Skin epidermis (tissue), 12 donors: ENCODE results near the gene GGTA1.
"Not testable (repeated sequence)": the region's sequence is repeated elsewhere in the genome, so short reads cannot be mapped to it uniquely, and the experiment has no call there.

Source experiments
- H3K27ac ChIP-seq, 21 experiments: fragments of 200-600 bp; sonication (generic) in 11 of 21; one replicate each; pipeline ENCODE4 v1.5.0; 2020; ENCODE audit warnings: mild to moderate bottlenecking in 3 of 21, inconsistent platforms in 2 of 21, moderate library complexity in 2 of 21
- H3K4me3 ChIP-seq, 7 experiments: fragments of 200-600 bp; sonication (generic) in 2 of 7; one replicate each; pipeline ENCODE4 v1.5.0; 2020; ENCODE audit warnings: inconsistent platforms in 2 of 7, mild to moderate bottlenecking in 2 of 7, moderate library complexity in 1 of 7

Gene GGTA1

DNA sequence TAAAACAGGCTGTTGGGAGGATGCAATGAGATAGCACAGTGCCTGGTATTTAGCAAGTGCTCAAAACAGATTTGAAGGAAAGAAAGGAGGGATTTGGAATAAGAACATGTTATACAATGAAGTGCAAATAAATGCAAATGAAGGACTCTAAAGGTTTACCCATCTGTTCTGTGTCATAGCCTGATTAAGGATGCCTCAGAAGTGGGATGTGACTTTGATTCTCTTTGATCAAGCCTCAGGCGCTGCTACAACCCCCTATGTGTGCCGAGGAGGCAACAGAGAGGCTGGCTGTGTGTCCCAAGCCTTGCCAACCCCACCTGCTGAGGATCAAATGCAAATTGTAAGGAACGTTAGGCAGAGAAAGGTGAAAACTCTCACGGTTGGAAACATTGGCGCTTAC lies 27.2 kb downstream of the GGTA1 start:
- H3K4me3 ChIP-seq: no peak overlapping the region
- H3K27ac ChIP-seq: no peak overlapping the region

DNA sequence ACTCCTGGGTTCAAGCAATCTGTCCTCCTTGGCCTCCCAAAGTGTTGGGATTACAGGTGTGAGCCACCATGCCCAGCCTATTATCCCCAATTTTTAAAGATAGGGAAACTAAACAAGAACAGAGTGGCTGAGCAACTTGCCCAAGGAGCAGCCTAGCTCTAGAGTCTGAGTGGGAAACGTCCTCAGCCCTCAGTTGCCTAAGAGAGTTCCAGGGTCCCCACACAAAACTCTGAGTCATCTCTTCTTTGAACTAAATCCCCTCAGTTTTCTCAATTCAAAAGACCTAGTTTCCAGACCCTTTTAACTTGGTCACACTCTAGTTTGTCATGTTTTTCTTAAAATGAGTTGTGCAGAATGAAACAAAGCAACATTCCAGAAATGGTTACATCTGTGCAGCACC lies 33.5 kb downstream of the GGTA1 start:
- Histone ChIP-seq H3K4me3 (no peak overlapping the region), H3K27ac (no peak overlapping the region)

DNA sequence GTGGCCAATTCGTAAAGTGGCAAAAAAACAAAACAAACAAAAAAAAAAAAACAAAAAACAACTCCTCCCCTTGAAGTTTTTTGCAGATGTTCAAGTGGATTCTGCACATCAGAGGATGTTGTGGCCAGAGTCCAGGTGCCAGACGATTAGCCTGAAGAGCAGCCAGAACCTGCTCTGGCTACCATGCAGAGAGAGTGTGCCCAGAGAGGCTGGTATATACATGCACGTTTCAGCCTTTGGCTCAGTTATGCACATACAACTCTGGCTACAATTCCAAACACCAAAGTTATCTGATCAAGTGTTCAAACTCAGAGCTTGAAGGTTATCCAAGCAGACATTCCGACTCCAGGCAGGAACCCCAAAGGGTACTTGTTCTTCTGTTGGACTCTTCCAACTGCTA lies 34.7 kb downstream of the GGTA1 start:
- no peak overlapping the region for H3K4me3 ChIP-seq
- H3K27ac ChIP-seq: no peak overlapping the region

DNA sequence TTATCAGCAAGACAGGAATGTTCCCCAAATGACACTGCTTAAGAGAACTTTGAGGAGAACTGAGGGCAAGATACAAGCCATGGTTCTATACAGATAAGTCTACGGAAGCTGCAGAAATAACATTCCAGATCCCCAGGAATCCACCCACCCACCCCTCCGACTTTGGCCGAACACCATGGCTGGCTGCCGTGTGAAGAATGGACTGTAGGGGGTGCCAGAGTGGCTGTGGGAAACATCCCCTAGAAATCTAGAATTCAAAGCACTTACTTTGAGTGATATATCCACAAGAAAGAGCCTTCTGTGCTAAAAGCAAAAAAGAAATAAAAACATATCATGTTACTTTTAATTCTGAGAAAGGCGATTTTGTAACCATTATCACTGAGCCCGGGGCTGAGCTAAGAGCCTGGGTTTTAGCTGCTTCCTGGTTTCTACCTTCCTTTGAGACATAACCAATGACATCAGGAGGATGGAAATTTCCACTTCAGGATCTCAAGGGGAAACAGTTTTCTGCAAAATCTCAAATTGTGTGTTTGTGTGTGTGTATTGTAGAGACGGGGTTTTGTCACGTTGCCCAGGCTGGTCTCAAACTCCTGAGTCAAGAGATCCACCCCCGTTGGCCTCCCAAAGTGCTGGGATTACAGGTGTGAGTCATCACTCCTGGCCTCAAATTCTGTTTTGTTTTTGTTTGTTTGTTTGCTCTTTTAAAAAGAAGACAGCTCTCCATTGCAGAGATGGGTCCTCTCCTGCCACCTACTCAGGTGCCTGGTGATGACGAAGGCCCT lies 36.4 kb downstream of the GGTA1 start:
- Histone ChIP-seq H3K4me3 (no peak overlapping the region), H3K27ac (no peak overlapping the region)

DNA sequence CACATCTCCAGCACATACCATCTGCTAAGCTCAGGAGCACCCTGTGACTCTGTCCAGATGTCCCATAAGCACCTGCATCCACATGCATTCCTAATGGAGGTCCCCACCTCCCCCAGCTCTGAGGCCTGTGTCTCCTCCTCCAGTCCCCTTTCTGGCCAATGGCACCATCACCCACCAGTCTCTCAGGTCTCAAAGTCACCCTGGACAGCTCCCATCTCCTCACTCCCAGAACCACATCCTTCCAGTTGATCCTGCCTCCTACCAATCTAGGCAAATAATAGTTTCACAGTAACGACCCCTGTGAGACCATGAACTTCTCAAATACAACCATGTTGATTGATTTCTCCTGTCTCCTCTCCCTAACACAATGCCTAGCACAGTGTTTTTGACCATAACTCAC lies 40.1 kb downstream of the GGTA1 start:
- Histone ChIP-seq H3K4me3 (no peak overlapping the region), H3K27ac (no peak overlapping the region)

DNA sequence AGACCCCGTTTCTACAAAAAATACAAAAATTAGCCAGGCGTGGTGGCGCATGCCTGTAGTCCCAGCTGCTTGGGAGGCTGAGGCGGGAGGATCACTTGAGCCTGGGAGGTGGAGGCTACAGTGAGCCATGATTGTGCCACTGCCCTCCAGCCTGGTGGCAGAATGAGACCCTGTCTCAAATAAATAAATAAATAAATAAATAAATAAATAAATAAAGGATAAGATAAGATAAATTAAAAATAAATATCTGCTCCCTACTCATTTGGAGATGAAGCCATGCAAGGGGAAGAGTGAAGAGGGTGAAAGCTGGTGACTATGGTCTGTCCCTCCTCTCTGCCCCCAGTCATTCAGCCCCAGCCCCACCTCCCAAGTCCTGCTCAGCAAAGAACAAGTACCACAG lies 41.2 kb downstream of the GGTA1 start:
- H3K4me3 ChIP-seq, H3K27ac ChIP-seq: not testable (repeated sequence)

DNA sequence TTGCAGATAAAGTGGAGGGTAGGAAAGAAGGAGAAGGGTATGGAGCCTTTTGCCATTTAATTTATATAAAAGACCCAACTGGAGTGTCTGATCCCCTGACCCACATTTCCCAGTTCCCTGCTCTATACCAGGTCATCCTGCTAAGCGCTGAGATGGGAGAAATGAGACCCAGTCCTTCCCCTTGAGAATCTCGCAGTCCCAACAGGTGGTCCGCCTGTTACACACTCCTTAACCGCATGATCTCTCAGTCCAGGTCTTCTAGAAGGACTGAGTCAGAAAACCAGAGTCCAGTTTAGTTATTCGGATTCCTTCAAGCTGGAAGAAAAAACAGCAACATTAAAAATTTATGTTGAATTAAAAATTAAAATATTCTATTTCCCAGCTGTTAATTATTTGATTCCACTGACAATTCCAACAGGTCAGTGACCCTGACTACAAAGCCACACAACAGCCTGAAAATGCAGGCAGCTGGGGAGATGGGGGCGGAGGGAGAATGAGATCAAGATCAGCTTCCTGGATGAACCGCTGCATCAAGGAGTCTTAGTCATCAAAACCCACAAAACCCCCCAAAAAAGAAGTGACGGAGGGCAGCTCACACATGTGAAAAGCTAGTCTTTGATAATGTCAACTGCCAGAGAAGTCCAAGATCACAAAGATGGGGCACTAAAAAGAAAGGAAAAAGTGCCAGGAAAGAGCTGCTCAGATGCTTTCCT lies 44.0 kb downstream of the GGTA1 start:
- Histone ChIP-seq H3K27ac (no peak overlapping the region), H3K4me3 (no peak overlapping the region)

DNA sequence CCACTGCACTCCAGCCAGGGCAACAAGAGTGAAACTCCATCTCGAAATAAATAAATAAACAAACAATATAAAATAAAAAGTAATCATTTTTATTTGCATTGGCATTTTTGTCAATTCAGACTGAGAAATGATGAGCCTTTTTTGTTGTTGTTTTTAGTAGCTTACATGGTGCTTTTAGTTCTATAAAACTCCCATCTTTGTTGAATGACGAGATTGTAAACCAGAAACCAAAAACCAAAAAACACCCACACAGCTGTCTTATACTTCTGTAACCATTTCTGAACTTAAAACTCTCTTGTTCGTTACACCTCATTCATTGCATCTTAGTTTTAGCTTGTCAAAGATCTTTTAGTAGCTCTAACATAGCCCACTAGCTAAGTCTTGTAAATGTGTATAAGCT lies 44.7 kb downstream of the GGTA1 start:
- no peak overlapping the region for H3K4me3 ChIP-seq
- no peak overlapping the region for H3K27ac ChIP-seq

DNA sequence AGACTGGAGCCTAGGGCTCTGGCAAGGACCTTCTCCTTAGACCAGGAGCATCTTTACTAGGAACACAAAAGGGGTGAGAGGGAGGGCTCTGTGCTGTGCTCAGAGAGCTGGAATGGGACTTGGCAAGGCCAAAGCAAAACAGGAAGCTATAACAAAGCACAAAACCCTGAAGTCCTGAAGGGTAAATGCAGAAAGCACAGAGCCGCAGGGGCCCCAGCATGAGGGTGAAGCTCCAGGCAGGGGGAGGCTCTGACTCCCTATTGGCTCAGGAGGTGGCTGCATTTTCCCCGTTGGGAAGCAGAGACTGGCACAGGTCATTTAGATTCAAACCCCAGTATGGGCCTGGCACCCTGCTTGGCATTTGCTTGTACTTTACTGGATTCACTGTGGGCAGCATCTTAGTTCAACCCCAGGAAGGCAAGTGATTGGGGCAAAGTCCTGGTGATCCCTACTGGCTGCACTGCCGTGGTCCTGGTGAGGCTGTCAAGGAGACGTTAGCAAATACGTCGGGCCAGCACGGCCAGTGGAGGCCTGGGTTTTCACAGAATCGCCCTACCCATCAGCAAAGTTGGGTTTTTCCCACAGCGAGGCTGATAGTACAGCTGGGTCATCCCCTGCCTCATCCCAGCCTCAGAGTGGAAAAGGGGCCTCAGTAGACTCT lies 46.3 kb downstream of the GGTA1 start:
- Histone ChIP-seq H3K4me3 (no peak overlapping the region), H3K27ac (no peak overlapping the region)

DNA sequence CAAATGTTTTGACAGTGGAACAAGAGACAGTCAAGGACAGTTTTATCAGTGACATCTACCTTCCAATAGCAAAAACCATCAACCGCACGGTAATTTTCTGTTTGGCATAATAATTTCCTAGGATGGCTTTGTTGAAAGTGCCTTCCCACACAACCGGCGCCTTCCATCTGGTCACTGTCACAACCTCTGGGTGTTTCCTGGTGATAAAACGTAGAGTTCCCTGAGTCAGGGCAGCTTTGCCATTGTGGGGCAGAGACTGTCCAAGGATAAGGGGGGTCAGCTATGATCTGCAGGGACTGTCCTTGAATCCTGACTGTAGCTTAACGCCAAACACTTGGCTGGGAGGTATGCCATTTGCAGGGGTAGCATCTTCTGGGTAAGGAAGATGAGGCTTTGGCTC lies 47.6 kb downstream of the GGTA1 start:
- Histone ChIP-seq H3K27ac (no peak overlapping the region), H3K4me3 (no peak overlapping the region)

DNA sequence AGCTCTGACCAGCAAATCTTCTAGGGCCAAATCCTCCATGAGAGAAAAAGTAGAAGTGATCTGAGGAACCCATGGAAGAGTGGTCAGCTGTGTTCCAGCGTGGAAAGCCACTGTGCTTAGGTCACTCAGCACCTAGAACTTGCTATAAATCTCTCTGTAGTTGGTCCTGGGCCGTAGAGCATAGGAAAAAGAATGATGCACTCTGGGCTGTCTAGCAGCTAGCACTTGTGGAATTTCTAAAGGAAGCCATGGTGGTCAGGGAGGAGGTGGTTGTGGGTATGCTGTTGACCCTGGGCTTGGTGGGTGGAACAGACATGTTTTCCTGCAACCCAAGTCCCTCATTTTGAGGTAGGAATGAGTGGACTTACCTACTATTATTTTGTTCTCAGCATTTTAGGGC lies 48.1 kb downstream of the GGTA1 start:
- Histone ChIP-seq H3K4me3 (no peak overlapping the region), H3K27ac (no peak overlapping the region)

DNA sequence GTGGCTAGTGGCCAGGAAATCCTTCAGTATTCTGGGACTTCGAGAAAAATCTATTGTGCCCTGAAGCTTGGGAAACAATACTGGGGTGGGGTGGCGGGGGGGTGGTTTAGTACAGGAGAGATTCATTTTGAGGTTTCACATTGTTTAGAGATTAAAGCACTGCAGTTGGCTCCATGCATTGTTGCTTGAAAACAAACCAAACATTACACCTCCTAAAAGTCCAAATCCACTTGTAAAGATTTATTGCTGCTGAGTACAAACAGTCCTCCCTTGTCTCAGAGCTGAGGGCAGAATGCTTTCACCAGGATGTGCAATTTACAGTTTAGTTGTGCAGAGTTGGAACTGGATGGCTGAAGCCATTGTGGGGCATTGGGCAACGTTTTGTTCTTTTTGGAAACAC lies 49.4 kb downstream of the GGTA1 start:
- H3K27ac ChIP-seq: no peak overlapping the region
- H3K4me3 ChIP-seq: no peak overlapping the region

DNA sequence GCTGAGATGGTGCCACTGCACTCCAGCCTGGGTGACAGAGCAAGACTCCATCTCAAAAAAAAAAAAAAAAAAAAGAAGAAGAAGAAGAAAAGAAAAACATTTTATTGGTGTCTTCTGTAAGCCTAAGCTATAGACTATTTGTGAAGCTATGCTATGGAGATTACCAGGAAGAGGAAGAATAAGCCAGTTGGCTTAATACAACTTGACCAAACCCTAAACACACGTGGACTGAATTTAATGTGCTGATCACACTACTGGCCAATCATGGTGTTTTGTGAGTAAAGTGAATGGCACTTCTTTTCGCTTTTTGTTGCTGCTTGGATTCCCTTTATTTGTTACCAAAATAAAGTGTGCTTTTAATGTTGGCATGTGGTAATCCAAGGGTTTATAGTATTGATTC lies 49.9 kb downstream of the GGTA1 start:
- no peak overlapping the region for H3K4me3 ChIP-seq
- H3K27ac ChIP-seq: no peak overlapping the region

DNA sequence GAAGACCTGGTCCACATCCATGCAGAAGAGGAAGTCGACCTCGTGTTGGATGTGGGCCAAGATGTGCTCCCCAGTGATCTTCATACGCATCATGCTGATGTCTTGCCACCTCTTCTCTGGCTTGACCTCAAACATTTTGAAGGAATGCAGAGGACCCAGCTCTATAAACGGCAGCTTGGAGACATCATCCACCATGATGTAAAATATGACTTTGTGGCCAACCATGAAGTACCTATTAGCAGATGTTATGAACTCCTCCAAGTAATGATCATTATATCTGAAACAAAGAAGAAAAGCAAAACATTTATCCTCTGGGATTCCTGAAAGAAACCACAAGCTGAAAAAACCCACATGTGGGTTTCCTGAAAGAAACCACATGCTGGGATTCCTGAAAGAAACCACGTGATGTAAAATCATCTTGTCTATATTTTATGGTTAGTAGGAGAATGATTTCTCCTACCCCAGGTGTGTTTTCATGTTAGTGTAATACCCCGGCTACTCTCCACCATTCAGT lies 52.3 kb downstream of the GGTA1 start:
- peak overlapping the region in 1 of 21 experiments; percentile 25 for H3K27ac ChIP-seq
- no peak overlapping the region for H3K4me3 ChIP-seq

DNA sequence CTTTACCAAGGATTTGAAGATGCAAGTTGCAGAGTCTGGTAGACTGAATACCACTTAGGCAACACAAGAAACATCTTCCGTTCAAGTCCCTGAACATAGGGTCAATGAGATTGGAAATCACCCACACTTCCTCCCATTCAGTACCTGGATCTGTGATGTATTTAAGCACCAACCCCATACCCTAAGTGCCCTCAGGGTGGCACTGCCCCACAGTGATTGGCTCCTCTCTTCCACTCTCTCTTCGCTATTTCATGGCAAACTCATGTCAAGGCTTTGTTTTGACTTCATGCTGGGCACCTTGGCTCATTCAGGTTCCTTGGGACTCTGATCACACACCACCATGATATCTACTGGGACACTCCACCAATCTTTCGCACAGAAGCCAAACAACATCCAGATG lies 53.7 kb downstream of the GGTA1 start:
- Histone ChIP-seq H3K4me3 (no peak overlapping the region), H3K27ac (no peak overlapping the region)

DNA sequence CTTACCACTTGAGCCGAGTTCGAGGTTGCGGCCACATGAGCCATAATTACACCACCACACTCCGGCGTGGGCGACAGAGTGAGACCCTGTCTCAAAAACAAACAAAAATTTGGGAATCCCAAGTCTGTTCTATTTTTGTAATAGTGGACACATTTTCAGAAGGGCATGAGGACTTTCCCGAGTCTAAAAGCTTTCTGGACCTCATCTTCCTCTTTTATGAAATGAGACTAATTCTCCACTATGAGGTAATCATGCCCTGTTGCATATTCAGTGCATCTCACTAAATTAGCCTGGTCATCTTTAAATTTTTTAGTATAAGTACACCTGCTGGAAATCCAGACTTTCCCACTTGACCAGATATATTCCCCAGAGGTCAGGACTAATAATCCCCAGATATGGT lies 55.7 kb downstream of the GGTA1 start:
- no peak overlapping the region for H3K27ac ChIP-seq
- no peak overlapping the region for H3K4me3 ChIP-seq

DNA sequence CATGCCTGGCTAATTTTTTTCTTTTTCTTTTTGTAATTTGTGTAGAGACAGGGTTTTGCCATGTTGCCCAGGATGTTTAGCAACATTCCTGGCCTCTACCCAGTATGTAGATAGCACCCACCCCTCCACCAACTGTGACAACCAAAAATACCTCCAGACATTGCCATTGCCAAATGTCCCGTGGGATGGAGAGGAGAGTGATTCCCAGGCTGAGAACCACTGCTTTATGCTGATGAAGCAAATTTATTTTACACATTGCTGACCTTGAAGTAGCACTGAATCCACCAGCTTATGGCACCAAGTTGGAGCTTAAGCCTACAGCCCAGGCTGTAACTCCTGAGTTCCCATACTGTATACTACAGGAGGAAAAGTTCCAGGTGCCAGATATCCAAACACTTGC lies 58.5 kb downstream of the GGTA1 start:
- Histone ChIP-seq H3K4me3 (no peak overlapping the region), H3K27ac (no peak overlapping the region)

DNA sequence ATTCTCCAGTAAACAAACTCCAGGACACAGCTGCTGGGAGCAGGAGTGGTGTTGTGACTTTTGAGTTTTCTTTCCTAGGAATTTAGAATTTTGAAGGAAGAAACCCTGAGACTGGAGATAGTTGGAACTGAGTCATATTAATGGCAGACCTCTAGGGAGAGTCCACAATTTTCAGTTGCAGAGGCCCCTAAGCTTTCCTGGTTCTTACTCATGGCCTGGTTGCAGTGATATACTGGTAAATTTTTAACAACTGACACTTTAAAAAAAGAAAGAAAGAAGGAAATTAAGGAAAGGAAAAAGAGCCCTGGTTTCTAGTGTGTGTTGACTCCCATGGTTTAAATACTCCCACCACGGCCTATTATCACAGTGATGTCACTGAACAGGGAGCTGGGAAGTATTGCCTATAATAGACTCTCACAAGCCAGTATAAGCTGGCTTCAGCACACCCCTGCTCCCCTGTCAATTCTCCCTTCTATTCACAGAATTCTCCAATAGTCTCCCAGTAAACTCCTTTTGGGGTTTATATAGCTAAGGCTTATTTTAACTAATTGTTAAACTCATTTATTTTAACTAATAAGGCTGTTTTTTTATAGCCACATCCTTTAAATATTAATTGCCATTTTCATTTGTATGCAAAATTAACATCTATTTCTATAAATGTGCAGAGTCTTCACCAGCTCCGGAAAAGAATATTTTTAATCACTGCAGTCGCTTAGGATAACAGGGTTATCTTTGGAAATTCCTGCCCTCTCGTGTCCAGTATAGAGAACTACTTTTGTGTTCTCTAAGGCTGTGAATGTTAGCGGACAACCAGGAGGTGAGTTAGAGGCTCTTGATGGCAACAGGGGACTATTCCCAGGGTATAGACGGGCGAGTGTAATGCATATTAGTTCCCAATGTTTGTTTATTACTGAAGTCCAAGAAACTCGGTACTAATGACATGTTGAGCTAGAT lies 59.7 kb downstream of the GGTA1 start:
- H3K27ac ChIP-seq: no peak overlapping the region

DNA sequence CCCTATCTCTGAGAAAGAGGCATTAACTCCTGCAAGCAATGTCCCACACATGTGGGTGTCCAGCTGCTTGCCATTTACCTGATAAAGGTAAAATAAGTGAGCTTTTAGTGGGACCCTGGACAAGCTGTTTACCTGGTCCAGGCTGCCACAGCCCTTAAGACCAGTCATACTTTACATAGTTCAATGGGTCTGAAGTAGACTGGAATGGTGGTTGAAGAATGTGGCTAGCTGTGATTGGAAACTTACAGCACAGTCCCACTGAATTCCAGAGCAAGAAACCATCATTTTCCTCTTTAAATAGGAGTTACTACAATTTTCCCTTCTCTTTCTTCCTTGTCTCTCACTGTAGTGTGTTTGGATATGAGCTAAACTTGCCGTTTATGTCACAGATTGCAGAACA lies 60.6 kb downstream of the GGTA1 start:
- no peak overlapping the region for H3K27ac ChIP-seq

More for the DNA sequence above, 59.7 kb downstream of the GGTA1 start:
- H3K4me3 ChIP-seq: no peak overlapping the region

DNA sequence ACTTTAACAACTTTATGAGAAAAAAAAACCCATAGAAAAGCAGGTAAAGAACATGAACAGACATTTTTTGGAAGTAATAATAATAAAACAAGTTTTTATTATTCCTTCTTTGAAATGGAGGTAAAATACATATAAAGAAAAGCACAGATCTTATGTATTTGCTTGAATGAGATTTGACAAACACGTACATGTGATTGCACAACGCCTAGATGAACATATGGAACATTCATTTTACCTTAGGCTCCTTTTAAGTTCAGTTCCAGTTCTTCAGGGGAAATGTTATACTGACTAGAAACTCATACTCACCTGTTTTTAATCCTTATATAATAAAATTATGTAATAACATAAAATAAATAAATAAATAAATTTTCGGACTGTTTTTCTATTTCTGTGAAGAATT lies 61.8 kb downstream of the GGTA1 start:
- Histone ChIP-seq H3K27ac (no peak overlapping the region), H3K4me3 (no peak overlapping the region)

More for the DNA sequence above, 60.6 kb downstream of the GGTA1 start:
- H3K4me3 ChIP-seq: no peak overlapping the region
